HFFc6 (cell line): Measurements from ENCODE around the gene TTC17. TPM values are rescaled to one million over a fixed set of nuclear protein-coding genes. Genes with fewer than 3 reads are reported as not detected.

Experiments
- DNase-seq: peaks from one replicate; pipeline ENCODE4 v3.0.0-alpha.2; 2018
- H3K27ac Mint-ChIP-seq: 2 replicates; pipeline ENCODE4 v1.8.0; 2020; ENCODE audit warnings: mild to moderate bottlenecking, mixed read lengths
- H3K27me3 Mint-ChIP-seq: 2 replicates; pipeline ENCODE4 v1.8.0; 2021; ENCODE audit warnings: mild to moderate bottlenecking, moderate library complexity, mixed read lengths; ENCODE audit not compliant: insufficient read depth
- H3K36me3 Mint-ChIP-seq: 2 replicates; pipeline ENCODE4 v1.8.0; 2021; ENCODE audit warnings: low read depth, mixed read lengths
- H3K4me1 Mint-ChIP-seq: 2 replicates; pipeline ENCODE4 v1.8.0; 2020; ENCODE audit warnings: low read depth, mixed read lengths
- H3K4me3 Mint-ChIP-seq: 2 replicates; pipeline ENCODE4 v1.8.0; 2020; ENCODE audit warnings: mild to moderate bottlenecking, moderate library complexity, mixed read lengths
- H3K9me3 Mint-ChIP-seq: 2 replicates; pipeline ENCODE4 v1.8.0; 2020; ENCODE audit warnings: mild to moderate bottlenecking, mixed read lengths
- CTCF ChIP-seq: fragments of 200-600 bp; sonication (generic); IDR thresholded peaks from 2 replicates; pipeline ENCODE4 v1.5.0; 2021; ENCODE audit warnings: antibody characterized with exemption, mild to moderate bottlenecking
- total RNA-seq, 6 experiments: library from RNA; stranded (reverse); fragmentation: NEBNext Ultra II Directional; extraction: Animal tissue kit (Norgen Biotek cat#: 25700); gene quantifications; 2 replicates in 1 of 6; 3 replicates in 5 of 6; pipeline ENCODE4 v1.2.3, GENCODE V29; 2021

The TTC17 gene
- total RNA-seq, 6 experiments from 2014 or later = 30.1 to 44.5 (median 38.6) TPM

DNA sequence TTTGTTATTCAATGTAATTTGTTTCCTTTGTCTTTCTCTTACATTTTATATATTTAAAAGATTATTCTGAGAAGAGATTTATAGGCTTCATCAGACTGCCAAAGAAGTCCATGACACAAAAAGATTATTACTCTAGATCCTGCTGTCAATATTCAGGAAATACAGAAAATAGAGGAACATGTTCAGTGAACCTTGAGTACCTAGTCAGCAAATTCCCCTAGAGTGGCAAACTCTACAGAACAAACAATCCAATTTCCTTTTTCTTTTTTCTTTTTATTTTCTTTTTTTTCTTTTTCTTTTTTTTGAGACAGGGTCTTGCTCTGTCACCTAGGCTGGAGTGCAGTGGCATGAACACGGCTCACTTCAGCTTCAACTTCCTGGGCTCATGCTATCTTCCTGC is 23.9 kb downstream of the TTC17 start:
- Mint-ChIP-seq H3K4me3 (no peak overlapping the region), H3K4me1 (no peaks in the 10 kb centered on the region), H3K27me3 (no peaks in the 10 kb centered on the region; the same call in 1 of the 2 replicates), H3K9me3 (no peaks in the 10 kb centered on the region), H3K36me3 (peaks cover 10% of the 10 kb centered on the region; the same call in 1 of the 2 replicates), H3K27ac (no peak overlapping the region)
- no peak for TF ChIP-seq CTCF
- no peak for DNase-seq

DNA sequence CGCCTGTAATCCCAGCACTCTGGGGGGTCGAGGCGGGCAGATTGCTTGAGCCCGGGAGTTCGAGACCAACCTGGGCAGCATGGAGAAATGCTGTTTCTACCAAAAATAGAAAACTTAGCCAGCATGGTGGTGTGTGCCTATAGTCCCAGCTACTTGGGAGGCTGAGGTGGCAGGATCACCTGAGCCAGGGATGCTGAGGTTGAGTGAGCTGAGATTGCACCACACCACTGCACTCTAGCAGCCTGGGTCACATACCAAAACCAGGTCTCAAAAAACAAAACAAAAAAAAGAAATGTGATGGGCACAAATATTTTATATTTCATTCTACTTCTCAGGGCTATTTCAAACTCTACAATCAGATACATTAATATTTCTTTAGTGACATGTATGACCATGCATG is 25.7 kb downstream of the TTC17 start:
- Mint-ChIP-seq H3K9me3 (no peaks in the 10 kb centered on the region), H3K4me3 (no peak overlapping the region), H3K4me1 (no peaks in the 10 kb centered on the region), H3K36me3 (peaks cover 10% of the 10 kb centered on the region; the same call in 1 of the 2 replicates), H3K27ac (no peak overlapping the region), H3K27me3 (no peaks in the 10 kb centered on the region; the same call in 1 of the 2 replicates)
- DNase-seq = no peak
- no peak for TF ChIP-seq CTCF

DNA sequence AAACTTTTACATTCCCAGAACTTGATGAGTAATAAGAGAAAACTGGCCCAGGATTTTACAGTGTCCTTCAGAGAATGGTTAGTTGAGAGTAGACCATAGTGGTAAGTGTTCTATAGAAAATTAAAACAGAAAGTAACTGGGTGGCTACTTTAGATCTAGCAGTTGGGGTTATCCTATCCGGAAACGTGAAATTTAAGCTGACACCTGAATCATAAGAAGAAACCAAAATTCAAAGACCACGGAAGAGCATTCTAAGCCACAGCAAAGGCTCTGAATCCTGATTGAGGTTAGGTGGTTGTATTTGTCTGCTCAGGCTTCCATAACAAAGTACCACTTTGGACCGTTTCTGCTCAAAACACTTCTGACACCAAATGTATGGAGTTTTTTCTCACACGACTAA is 34.0 kb downstream of the TTC17 start:
- DNase-seq = no peak
- Mint-ChIP-seq H3K27ac (no peak overlapping the region), H3K4me3 (no peak overlapping the region), H3K27me3 (peaks cover 2% of the 10 kb centered on the region; the same call in 1 of the 2 replicates), H3K9me3 (no peaks in the 10 kb centered on the region), H3K4me1 (no peaks in the 10 kb centered on the region), H3K36me3 (peaks cover 44% of the 10 kb centered on the region)
- no peak for TF ChIP-seq CTCF

DNA sequence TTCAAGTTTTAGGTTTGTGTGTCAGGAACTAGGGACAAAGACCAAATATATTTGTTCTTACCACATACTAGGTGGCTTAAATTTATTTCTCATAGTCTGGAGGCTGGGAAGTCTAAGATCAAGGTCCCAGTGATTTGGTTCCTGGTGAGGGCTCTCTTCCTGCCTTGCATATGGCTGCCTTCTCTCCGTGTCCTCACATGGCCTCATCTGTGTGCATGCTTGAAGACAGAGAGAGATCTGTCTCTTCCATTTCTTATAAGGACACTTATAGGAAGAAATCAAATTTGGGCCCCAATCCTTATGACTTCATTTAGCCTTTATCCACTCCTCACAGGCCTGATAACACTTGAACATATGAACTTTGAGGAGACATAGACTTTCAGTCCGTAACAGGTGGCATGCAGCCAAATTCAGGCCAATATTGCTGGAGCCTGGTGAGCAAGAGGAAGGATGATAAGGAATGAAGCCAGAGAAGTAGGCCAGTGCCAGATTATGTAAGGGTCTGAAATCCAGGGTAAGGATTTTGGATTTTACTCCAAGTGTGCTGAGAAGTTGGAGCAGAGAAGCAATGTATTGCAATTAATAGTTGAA is 35.1 kb downstream of the TTC17 start:
- no peak for TF ChIP-seq CTCF
- no peak for DNase-seq
- Mint-ChIP-seq H3K27me3 (peaks cover 2% of the 10 kb centered on the region; the same call in 1 of the 2 replicates), H3K4me3 (no peak overlapping the region), H3K27ac (no peak overlapping the region), H3K36me3 (peaks cover 51% of the 10 kb centered on the region), H3K9me3 (no peaks in the 10 kb centered on the region), H3K4me1 (peaks cover 1% of the 10 kb centered on the region; the same call in 1 of the 2 replicates)

- Mint-ChIP-seq H3K27me3 (no peaks in the 10 kb centered on the region), H3K27ac (no peak overlapping the region; the same call in 1 of the 2 replicates), H3K9me3 (no peaks in the 10 kb centered on the region), H3K4me3 (no peak overlapping the region), H3K36me3 (peaks cover 63% of the 10 kb centered on the region), H3K4me1 (peaks cover 14% of the 10 kb centered on the region)
- DNase-seq = no peak
- no peak for TF ChIP-seq CTCF
Measured at GRCh38 chr11:43396617-43397016, 37.9 kb downstream of the TTC17 start.
